Caco-2 (cell line): ENCODE results near the gene FRMD1. TPM values are rescaled to one million over a fixed set of nuclear protein-coding genes. Genes with fewer than 3 reads are reported as not detected.

Source experiments
- BruUV-seq: library from RNA; stranded (reverse); fragments of 400-500 nt; replicated peaks from 2 replicates; lab custom pipeline; 2021; lab: Mats Ljungman, UMichigan
- CTCF ChIA-PET: fragments of 300-600 bp; sonication (Branson Sonifier 250); formaldehyde crosslinking; loops from one replicate; lab custom pipeline; 2022; ENCODE audit warnings: antibody characterized with exemption; lab: Charles Lee
- POLR2A ChIA-PET: fragments of 300-600 bp; sonication (Branson Sonifier 250); formaldehyde crosslinking; loops from one replicate; lab custom pipeline; 2022; ENCODE audit warnings: antibody characterized with exemption; lab: Charles Lee
- DNase-seq, 2 experiments: peaks; one replicate each; pipeline versions ENCODE4 v3.0.0 to v3.0.0-alpha.2; 2020 to 2022
- H3K27me3 ChIP-seq: replicated peaks from 2 replicates; pipeline ENCODE4 v1.6.0; 2011; ENCODE audit warnings: low read length; ENCODE audit not compliant: control insufficient read depth, insufficient read depth
- H3K36me3 ChIP-seq: 2 replicates; pipeline ENCODE4 v1.5.1; 2011; ENCODE audit warnings: low read length; ENCODE audit not compliant: control insufficient read depth, insufficient read depth
- H3K4me1 ChIP-seq: fragments of 250-450 bp; sonication (Bioruptor Pico); 2 replicates; pipeline ENCODE4 v1.5.1; 2020; ENCODE audit warnings: mild to moderate bottlenecking
- H3K4me3 ChIP-seq: 2 replicates; pipeline ENCODE4 v1.5.1; 2011; ENCODE audit warnings: low read depth, mild to moderate bottlenecking, control low read depth, low read length
- H3K9me3 ChIP-seq: fragments of 250-450 bp; sonication (Bioruptor Pico); 2 replicates; pipeline ENCODE4 v1.5.1; 2020; ENCODE audit warnings: mild to moderate bottlenecking, moderate library complexity
- H3K27ac Mint-ChIP-seq: one replicate; pipeline ENCODE4 v1.8.0; 2022; ENCODE audit warnings: mixed read lengths; ENCODE audit not compliant: unreplicated experiment
- H3K27me3 Mint-ChIP-seq: one replicate; pipeline ENCODE4 v1.8.0; 2022; ENCODE audit warnings: mixed read lengths; ENCODE audit not compliant: insufficient read depth, unreplicated experiment
- H3K36me3 Mint-ChIP-seq: one replicate; pipeline ENCODE4 v1.8.0; 2022; ENCODE audit warnings: mild to moderate bottlenecking, mixed read lengths; ENCODE audit not compliant: insufficient read depth, unreplicated experiment
- H3K4me1 Mint-ChIP-seq: one replicate; pipeline ENCODE4 v1.8.0; 2022; ENCODE audit warnings: low read depth, mixed read lengths; ENCODE audit not compliant: unreplicated experiment
- H3K4me3 Mint-ChIP-seq: one replicate; pipeline ENCODE4 v1.8.0; 2022; ENCODE audit warnings: mild to moderate bottlenecking, moderate library complexity, mixed read lengths; ENCODE audit not compliant: unreplicated experiment
- H3K9me3 Mint-ChIP-seq: one replicate; pipeline ENCODE4 v1.8.0; 2022; ENCODE audit warnings: mixed read lengths; ENCODE audit not compliant: unreplicated experiment
- intact Hi-C: fragments of 100-400 bp; cut with micrococcal nuclease; formaldehyde crosslinking; loops from one replicate; pipeline ENCODE4 v1.10.0; 2022; ENCODE audit not compliant: unreplicated experiment
- total RNA-seq: library from RNA; stranded (reverse); gene quantifications from 2 replicates; pipeline ENCODE4 v1.2.3, GENCODE V29; 2022
- TF ChIP-seq, protein P1 (sequence below), 2 experiments: fragments of 200-600 bp in 1 of 2; IDR thresholded peaks; 1 replicate in 1 of 2; 2 replicates in 1 of 2; pipeline versions ENCODE4 v1.5.1 to v1.8.0; 2011 to 2022; ENCODE audit warnings: antibody characterized with exemption in 1 of 2, control low read depth in 1 of 2, inconsistent platforms in 1 of 2, low read depth in 1 of 2, low read length in 1 of 2, mild to moderate bottlenecking in 1 of 2, moderate library complexity in 1 of 2; ENCODE audit not compliant: insufficient read depth in 1 of 2, severe bottlenecking in 1 of 2, unreplicated experiment in 1 of 2

FRMD1 gene
- total RNA-seq, 1 experiment from 2014 or later, result 0.14 TPM

DNA sequence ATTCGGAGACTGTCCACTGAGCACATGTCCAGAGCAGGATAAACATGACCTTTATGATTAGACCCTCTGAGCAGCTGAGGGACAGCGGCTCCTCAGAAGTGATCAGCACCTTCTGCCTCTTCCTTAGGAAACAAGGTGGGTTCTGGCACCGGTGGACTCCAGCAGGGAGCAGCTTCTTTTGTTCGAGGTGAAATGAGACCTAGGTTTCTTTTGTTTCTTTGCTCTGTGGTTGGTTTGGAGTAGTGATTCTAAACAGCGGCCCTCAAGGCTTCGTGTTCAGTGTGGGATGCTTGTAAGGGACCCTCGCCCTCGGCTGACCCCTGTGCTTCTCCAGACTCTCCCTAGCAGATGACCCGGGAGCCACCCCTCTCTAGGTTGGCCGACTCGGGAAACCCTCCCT is 14.6 kb upstream of the FRMD1 start:
- H3K36me3 Mint-ChIP-seq, result no peaks in the 10 kb centered on the region
- no peaks in the 10 kb centered on the region for H3K9me3 Mint-ChIP-seq
- ChIA-PET POLR2A (no interaction called here), CTCF (no interaction called here)
- H3K4me3 Mint-ChIP-seq, result no peak overlapping the region
- H3K27me3 ChIP-seq, result no peaks in the 10 kb centered on the region
- no peak overlapping the region for H3K4me3 ChIP-seq
- BruUV-seq, result no TSS peak
- TF ChIP-seq, protein P1, sequence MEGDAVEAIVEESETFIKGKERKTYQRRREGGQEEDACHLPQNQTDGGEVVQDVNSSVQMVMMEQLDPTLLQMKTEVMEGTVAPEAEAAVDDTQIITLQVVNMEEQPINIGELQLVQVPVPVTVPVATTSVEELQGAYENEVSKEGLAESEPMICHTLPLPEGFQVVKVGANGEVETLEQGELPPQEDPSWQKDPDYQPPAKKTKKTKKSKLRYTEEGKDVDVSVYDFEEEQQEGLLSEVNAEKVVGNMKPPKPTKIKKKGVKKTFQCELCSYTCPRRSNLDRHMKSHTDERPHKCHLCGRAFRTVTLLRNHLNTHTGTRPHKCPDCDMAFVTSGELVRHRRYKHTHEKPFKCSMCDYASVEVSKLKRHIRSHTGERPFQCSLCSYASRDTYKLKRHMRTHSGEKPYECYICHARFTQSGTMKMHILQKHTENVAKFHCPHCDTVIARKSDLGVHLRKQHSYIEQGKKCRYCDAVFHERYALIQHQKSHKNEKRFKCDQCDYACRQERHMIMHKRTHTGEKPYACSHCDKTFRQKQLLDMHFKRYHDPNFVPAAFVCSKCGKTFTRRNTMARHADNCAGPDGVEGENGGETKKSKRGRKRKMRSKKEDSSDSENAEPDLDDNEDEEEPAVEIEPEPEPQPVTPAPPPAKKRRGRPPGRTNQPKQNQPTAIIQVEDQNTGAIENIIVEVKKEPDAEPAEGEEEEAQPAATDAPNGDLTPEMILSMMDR (IDR thresholded peaks at IDR 0.05; ENCODE audit: insufficient read depth in 1 of 2, low read depth in 1 of 2, low read length in 1 of 2, severe bottlenecking in 1 of 2, unreplicated experiment in 1 of 2), result no peak
- intact Hi-C loops, result no loop called here
- no peaks in the 10 kb centered on the region for H3K9me3 ChIP-seq
- H3K4me1 Mint-ChIP-seq, result peaks cover 16% of the 10 kb centered on the region
- no peaks in the 10 kb centered on the region for H3K27me3 Mint-ChIP-seq
- no peaks in the 10 kb centered on the region; the same call in 1 of the 2 replicates for H3K36me3 ChIP-seq
- DNase-seq, result no peak
- H3K27ac Mint-ChIP-seq, result no peak overlapping the region
- peaks cover 30% of the 10 kb centered on the region for H3K4me1 ChIP-seq

DNA sequence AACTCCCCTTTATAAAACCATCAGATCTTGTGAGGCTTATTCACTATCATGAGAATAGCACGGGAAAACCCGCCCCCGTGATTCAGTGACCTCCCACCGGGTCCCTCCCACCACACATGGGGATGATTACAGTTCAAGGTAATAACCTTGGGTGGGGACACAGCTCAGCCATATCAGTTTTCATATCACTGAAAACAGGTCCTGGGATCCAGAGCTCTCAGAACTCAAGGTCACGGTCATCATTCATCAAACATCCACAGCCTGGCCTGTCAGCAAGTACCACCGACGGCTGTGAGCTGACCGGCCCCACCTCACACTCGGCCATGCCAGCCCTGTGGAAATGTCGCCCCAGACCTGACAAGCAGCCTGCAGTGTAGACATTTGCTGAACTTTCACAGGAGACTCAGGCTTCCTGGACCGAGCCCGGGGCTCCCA is 14.1 kb upstream of the FRMD1 start:
- no peaks in the 10 kb centered on the region for H3K27me3 Mint-ChIP-seq
- Histone ChIP-seq H3K36me3 (no peaks in the 10 kb centered on the region; the same call in 1 of the 2 replicates), H3K4me1 (peaks cover 36% of the 10 kb centered on the region), H3K9me3 (no peaks in the 10 kb centered on the region), H3K4me3 (no peak overlapping the region), H3K27me3 (no peaks in the 10 kb centered on the region)
- no peak for DNase-seq
- ChIA-PET POLR2A (no interaction called here), CTCF (no interaction called here)
- H3K4me3 Mint-ChIP-seq, result no peak overlapping the region
- H3K27ac Mint-ChIP-seq, result no peak overlapping the region
- no TSS peak for BruUV-seq
- TF ChIP-seq, protein P1 (IDR thresholded peaks at IDR 0.05; ENCODE audit: insufficient read depth in 1 of 2, low read depth in 1 of 2, low read length in 1 of 2, severe bottlenecking in 1 of 2, unreplicated experiment in 1 of 2), result no peak
- peaks cover 17% of the 10 kb centered on the region for H3K4me1 Mint-ChIP-seq
- intact Hi-C loops, result no loop called here
- no peaks in the 10 kb centered on the region for H3K36me3 Mint-ChIP-seq
- no peaks in the 10 kb centered on the region for H3K9me3 Mint-ChIP-seq

DNA sequence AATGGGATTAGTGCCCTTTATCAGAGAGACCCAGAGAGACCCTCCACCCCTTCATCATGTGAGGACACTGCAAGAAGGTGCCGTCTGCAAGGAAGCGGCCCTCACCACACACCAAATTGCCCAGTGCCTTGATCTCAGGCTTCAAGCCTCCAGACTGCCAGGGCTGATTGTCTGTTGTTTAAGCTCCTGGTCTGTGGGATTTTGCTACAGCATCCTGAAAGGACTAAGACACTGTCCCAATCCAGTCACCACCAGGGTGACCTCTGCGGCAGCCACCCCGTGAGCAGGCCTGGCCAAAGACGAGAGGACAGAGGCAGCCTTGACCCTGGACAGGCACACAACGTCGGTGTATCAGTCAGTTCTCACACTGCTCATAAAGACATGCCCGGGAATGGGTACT is 13.5 kb upstream of the FRMD1 start:
- no peaks in the 10 kb centered on the region for H3K9me3 Mint-ChIP-seq

More for the DNA sequence above, 13.5 kb upstream of the FRMD1 start:
- no peak overlapping the region for H3K4me3 Mint-ChIP-seq
- TF ChIP-seq, protein P1 (IDR thresholded peaks at IDR 0.05; ENCODE audit: insufficient read depth in 1 of 2, low read depth in 1 of 2, low read length in 1 of 2, severe bottlenecking in 1 of 2, unreplicated experiment in 1 of 2), result no peak
- H3K27me3 Mint-ChIP-seq, result no peaks in the 10 kb centered on the region
- CTCF ChIA-PET, result no interaction called here
- Histone ChIP-seq H3K9me3 (no peaks in the 10 kb centered on the region), H3K4me1 (peaks cover 41% of the 10 kb centered on the region), H3K27me3 (no peaks in the 10 kb centered on the region), H3K36me3 (no peaks in the 10 kb centered on the region; the same call in 1 of the 2 replicates), H3K4me3 (no peak overlapping the region)
- POLR2A ChIA-PET, result no interaction called here
- DNase-seq, result no peak
- peaks cover 22% of the 10 kb centered on the region for H3K4me1 Mint-ChIP-seq
- H3K36me3 Mint-ChIP-seq, result no peaks in the 10 kb centered on the region
- no TSS peak for BruUV-seq
- intact Hi-C loops, result no loop called here
- no peak overlapping the region for H3K27ac Mint-ChIP-seq
